Thymus (tissue), 11 donors: ENCODE measurements around the gene MPP2. TPM values are rescaled to one million over a fixed set of nuclear protein-coding genes. Genes with fewer than 3 reads are reported as not detected.

ENCODE experiments used
- DNase-seq, 9 donors: peaks; one replicate each; pipeline ENCODE4 v3.0.0-alpha.2; 2013; ENCODE audit warnings: low spot score in 9 of 9, low read depth in 6 of 9, missing footprints in 1 of 9
- H3K27ac ChIP-seq, 2 donors: one replicate each; pipeline ENCODE4 v1.5.1; 2013; ENCODE audit warnings: control low read depth in 1 of 2, low read depth in 1 of 2, low read length in 1 of 2, mild to moderate bottlenecking in 1 of 2, moderate library complexity in 1 of 2
- H3K27me3 ChIP-seq, 2 donors: one replicate each; pipeline ENCODE4 v1.5.1; 2013; ENCODE audit warnings: low read length in 1 of 2; ENCODE audit not compliant: control insufficient read depth in 2 of 2, insufficient read depth in 1 of 2
- H3K36me3 ChIP-seq, 2 donors: one replicate each; pipeline ENCODE4 v1.5.1; 2013; ENCODE audit warnings: low read length in 1 of 2, mild to moderate bottlenecking in 1 of 2, moderate library complexity in 1 of 2; ENCODE audit not compliant: control insufficient read depth in 2 of 2, insufficient read depth in 2 of 2
- H3K4me1 ChIP-seq, 2 donors: one replicate each; pipeline ENCODE4 v1.5.1; 2013; ENCODE audit warnings: low read length in 2 of 2; ENCODE audit not compliant: control insufficient read depth in 2 of 2, insufficient read depth in 2 of 2
- H3K4me3 ChIP-seq, 2 donors: one replicate each; pipeline ENCODE4 v1.5.1; 2013; ENCODE audit warnings: low read length in 2 of 2, control low read depth in 1 of 2, mild to moderate bottlenecking in 1 of 2
- H3K9me3 ChIP-seq, 2 donors: one replicate each; pipeline ENCODE4 v1.5.1; 2013; ENCODE audit warnings: low read length in 1 of 2, mild to moderate bottlenecking in 1 of 2; ENCODE audit not compliant: control insufficient read depth in 2 of 2, insufficient read depth in 1 of 2
- WGBS: extraction: QIAGEN DNeasy Blood & Tissue Kit; methylation state at CpG from one replicate; pipeline ENCODE4 v1.1.7; 2013; 5-methylcytosine and 5-hydroxymethylcytosine counted together
- polyA plus RNA-seq: library from polyadenylated mRNA; stranded (reverse); fragments of 200-250 nt; gene quantifications from one replicate; pipeline ENCODE4 v1.2.3, GENCODE V29; 2013
- total RNA-seq: library from RNA; stranded (reverse); fragments of 120-200 nt; gene quantifications from one replicate; pipeline ENCODE4 v1.2.4, GENCODE V29; 2013
- donor health status: healthy.

MPP2 gene
- total and polyA plus RNA-seq, 2 donors = 0.52 to 0.87 TPM

GRCh38 chr17:43860927-43861622, 46.3 kb downstream of the MPP2 start:
- Histone ChIP-seq H3K36me3 (no peaks in the 10 kb centered on the region), H3K27ac (no peak overlapping the region), H3K4me1 (peaks cover 0 to 2% of the 10 kb centered on the region in 2 donors), H3K27me3 (peaks cover 0 to 17% of the 10 kb centered on the region in 2 donors), H3K9me3 (peaks cover 0 to 6% of the 10 kb centered on the region in 2 donors), H3K4me3 (no peak overlapping the region)
- DNase-seq = no peak
- 79% methylated on average over 9 of the region's 9 CpGs for WGBS

- no peak for DNase-seq
- no peaks in the 10 kb centered on the region for H3K36me3 ChIP-seq
- peaks cover 0 to 6% of the 10 kb centered on the region in 2 donors for H3K9me3 ChIP-seq
- H3K27me3 ChIP-seq = peaks cover 0 to 19% of the 10 kb centered on the region in 2 donors
- H3K4me1 ChIP-seq = peaks cover 0 to 2% of the 10 kb centered on the region in 2 donors
- H3K4me3 ChIP-seq = no peak overlapping the region
- 94% methylated on average over 12 of the region's 12 CpGs for WGBS
- H3K27ac ChIP-seq = no peak overlapping the region
Observed at GRCh38 chr17:43860077-43860725, 47.1 kb downstream of the MPP2 start.

GRCh38 chr17:43857957-43858600, 49.3 kb downstream of the MPP2 start:
- peaks cover 0 to 2% of the 10 kb centered on the region in 2 donors for H3K4me1 ChIP-seq
- peaks cover 0 to 6% of the 10 kb centered on the region in 2 donors for H3K9me3 ChIP-seq
- H3K27ac ChIP-seq = no peak overlapping the region
- H3K27me3 ChIP-seq = peaks cover 0 to 24% of the 10 kb centered on the region in 2 donors
- H3K36me3 ChIP-seq = no peaks in the 10 kb centered on the region
- DNase-seq = no peak
- no peak overlapping the region for H3K4me3 ChIP-seq
- WGBS = 81% methylated on average over 12 of the region's 12 CpGs

- H3K27ac ChIP-seq = no peak overlapping the region
- peaks cover 0 to 2% of the 10 kb centered on the region in 2 donors for H3K4me1 ChIP-seq
- no peaks in the 10 kb centered on the region for H3K36me3 ChIP-seq
- 97% methylated on average over 5 of the region's 5 CpGs for WGBS
- H3K9me3 ChIP-seq = peaks cover 0 to 6% of the 10 kb centered on the region in 2 donors
- H3K4me3 ChIP-seq = no peak overlapping the region
- peaks cover 0 to 28% of the 10 kb centered on the region in 2 donors for H3K27me3 ChIP-seq
- no peak for DNase-seq
Observed at GRCh38 chr17:43857141-43857540, 50.2 kb downstream of the MPP2 start.

GRCh38 chr17:43856141-43856540, 51.2 kb downstream of the MPP2 start:
- 96% methylated on average over 3 of the region's 3 CpGs for WGBS
- H3K27me3 ChIP-seq = peaks cover 0 to 28% of the 10 kb centered on the region in 2 donors
- no peak for DNase-seq
- peaks cover 0 to 2% of the 10 kb centered on the region in 2 donors for H3K4me1 ChIP-seq
- H3K36me3 ChIP-seq = no peaks in the 10 kb centered on the region
- no peak overlapping the region for H3K27ac ChIP-seq
- peaks cover 0 to 6% of the 10 kb centered on the region in 2 donors for H3K9me3 ChIP-seq
- no peak overlapping the region for H3K4me3 ChIP-seq

- 98% methylated on average over 9 of the region's 9 CpGs for WGBS
- no peak overlapping the region for H3K27ac ChIP-seq
- H3K27me3 ChIP-seq = peaks cover 0 to 28% of the 10 kb centered on the region in 2 donors
- H3K36me3 ChIP-seq = no peaks in the 10 kb centered on the region
- peaks cover 0 to 6% of the 10 kb centered on the region in 2 donors for H3K9me3 ChIP-seq
- no peak overlapping the region for H3K4me3 ChIP-seq
- H3K4me1 ChIP-seq = no peaks in the 10 kb centered on the region
- no peak for DNase-seq
Observed at GRCh38 chr17:43855061-43855460, 52.3 kb downstream of the MPP2 start.

GRCh38 chr17:43854498-43854897, 52.8 kb downstream of the MPP2 start:
- Histone ChIP-seq H3K27ac (no peak overlapping the region), H3K36me3 (no peaks in the 10 kb centered on the region), H3K4me1 (no peaks in the 10 kb centered on the region), H3K27me3 (peaks cover 0 to 27% of the 10 kb centered on the region in 2 donors), H3K4me3 (no peak overlapping the region), H3K9me3 (peaks cover 0 to 6% of the 10 kb centered on the region in 2 donors)
- no peak for DNase-seq
- 82% methylated on average over 8 of the region's 8 CpGs for WGBS

GRCh38 chr17:43853546-43853945, 53.8 kb downstream of the MPP2 start:
- Histone ChIP-seq H3K9me3 (peaks cover 0 to 6% of the 10 kb centered on the region in 2 donors), H3K27me3 (peaks cover 0 to 27% of the 10 kb centered on the region in 2 donors), H3K4me1 (no peaks in the 10 kb centered on the region), H3K36me3 (no peaks in the 10 kb centered on the region), H3K4me3 (no peak overlapping the region), H3K27ac (no peak overlapping the region)
- DNase-seq = no peak
- 91% methylated on average over 7 of the region's 7 CpGs for WGBS

- Histone ChIP-seq H3K4me1 (no peaks in the 10 kb centered on the region), H3K27me3 (peaks cover 0 to 21% of the 10 kb centered on the region in 2 donors), H3K27ac (no peak overlapping the region), H3K4me3 (no peak overlapping the region), H3K9me3 (peaks cover 0 to 6% of the 10 kb centered on the region in 2 donors), H3K36me3 (no peaks in the 10 kb centered on the region)
- WGBS = 94% methylated on average over 8 of the region's 8 CpGs
- no peak for DNase-seq
Observed at GRCh38 chr17:43852571-43852970, 54.8 kb downstream of the MPP2 start.
